Embryonic facial prominence (tissue), 1 donor: ENCODE data around the gene APLNR.

Source experiments
- DNase-seq: peaks from one replicate; pipeline ENCODE4 v3.0.0-alpha.2; 2016; ENCODE audit errors: extremely low spot score

APLNR gene

DNA sequence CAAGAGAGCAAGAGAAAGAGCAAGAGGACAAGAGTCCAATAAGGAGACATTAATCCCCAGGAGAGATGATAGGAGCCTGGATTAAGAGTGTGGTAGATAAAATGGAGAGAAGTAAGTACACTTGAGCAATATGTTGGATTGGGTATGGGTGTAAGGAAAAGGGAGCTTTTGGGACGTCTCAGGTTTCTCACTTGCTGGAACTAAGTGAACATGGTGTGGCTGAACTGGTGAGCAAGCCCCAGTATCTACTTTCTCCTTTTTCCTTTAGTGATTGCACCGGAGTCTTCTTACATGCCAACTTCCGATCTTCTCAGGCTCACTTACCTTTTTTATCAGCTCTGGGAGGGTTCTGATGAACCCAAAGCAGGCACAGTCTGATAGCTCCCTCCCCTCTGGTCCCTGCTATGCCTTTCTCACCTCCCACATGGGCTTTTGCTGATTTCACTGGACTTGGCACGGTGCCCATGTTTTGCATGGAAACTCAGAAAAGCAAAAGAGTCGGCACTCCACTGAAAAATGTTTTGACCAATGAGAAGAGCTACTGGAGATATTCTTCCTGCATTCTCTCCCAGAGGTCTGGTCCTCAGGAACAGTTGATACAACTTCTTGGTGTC lies 14.5 kb upstream of the APLNR start:
- no peak for DNase-seq

DNA sequence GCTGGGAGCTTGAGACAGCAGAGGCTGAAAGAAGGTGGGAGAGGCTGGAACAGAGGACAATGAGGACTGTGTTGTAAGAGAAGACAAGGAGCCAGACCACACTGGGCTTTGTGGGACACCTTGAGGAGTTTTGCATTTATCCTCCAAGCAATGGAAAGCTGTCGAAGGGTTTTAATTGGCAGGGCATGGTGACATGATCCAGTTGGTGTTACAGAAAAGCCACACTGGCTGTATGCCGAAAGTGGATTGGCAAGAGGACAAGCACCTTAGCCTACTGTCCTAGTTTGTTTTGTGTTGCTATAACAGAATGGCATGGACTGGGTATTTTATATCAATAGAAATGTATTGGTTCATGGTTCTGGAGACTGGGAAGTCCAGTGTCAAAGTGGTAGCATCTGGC lies 14.0 kb upstream of the APLNR start:
- DNase-seq = no peak

DNA sequence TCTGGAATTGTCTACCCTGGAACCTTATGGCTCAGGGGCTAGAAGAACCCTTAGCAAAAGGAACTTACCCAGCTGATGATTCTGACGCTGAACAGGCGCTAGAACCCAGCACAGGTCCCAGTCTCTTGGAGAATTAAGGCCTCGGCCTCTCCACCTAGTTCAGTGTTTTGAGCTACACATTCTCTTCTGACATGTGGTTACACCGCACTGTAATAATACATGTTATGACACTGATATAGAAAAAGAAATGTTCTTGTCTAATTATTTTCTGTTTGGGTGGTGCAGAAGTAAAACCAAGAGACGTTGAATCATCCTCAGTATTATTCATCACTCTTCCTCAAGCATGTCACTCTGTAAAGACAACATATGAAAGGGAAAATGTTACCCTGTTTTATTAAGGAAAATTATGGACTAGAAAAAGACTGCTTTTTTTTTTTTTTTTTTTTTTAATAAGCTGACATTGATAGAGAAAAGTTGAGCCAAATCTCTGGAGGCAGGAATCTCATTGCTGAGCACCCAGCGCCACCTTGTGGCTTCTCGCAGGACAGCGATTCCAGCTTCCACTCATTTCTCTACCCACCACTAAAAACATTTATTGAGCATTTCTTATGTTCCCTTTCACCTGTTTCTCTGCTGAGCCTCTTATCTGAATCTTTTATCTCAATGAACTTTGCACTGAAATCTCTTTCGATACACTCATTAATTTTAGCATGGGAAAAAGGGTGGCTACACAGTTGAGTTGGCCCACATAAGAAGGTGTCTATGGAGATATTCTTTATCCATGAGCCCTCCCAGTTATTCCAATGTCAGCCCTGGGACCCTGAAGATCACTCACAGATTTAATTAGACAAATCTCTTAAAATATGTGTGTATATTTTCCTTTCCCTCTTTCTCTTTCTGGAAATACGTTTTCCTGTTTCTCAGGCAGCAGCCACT lies 12.6 kb upstream of the APLNR start:
- DNase-seq = peak; percentile 52

DNA sequence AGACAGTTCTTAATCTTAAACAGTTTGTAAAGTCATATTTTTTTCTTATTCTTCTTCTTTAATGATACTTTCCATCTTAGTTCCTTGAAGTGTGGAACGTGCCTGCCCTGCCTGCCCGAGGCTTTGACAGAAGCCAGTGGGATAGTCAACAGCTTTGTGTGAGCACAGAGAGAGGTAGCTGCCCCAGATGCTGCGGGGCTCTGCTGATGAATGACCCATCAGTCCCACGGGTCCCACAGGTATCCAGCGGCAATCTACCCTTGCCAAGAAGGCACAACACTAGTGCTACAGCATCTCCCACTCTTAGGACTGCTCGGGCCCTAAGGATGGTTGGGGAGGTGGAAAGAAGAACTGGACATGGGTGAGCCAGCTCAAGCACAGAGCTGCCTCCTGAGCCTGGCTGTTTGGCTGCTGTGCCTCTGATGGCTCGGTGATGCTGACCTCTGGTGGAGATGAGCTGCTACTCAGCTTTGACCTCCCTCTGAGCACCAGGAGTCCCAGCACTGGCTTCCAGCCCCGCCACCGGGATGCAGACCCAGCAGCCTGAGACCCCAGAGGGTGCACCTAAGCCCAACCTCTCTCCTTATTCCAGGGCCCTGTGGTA lies 11.8 kb upstream of the APLNR start:
- no peak for DNase-seq

DNA sequence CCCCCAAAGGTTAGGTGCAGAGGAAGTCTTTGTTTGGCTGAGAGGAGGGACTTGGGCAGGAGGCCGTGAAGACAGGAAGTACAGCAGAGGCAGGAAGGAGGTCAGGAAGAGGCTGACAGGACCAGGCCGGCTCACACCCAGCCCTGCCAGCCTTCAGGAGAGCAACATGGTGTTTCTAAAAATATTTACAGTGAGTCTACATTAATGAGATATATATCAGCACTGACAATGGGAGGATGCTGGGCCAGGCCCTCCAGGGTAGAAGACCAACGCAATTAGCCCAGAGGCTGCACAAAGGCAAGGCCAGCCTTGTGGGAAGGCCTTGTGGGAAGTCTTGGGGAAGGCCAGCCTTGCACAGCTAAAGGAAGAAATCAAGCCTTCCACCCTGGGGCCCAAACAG lies 7.9 kb upstream of the APLNR start:
- no peak for DNase-seq

DNA sequence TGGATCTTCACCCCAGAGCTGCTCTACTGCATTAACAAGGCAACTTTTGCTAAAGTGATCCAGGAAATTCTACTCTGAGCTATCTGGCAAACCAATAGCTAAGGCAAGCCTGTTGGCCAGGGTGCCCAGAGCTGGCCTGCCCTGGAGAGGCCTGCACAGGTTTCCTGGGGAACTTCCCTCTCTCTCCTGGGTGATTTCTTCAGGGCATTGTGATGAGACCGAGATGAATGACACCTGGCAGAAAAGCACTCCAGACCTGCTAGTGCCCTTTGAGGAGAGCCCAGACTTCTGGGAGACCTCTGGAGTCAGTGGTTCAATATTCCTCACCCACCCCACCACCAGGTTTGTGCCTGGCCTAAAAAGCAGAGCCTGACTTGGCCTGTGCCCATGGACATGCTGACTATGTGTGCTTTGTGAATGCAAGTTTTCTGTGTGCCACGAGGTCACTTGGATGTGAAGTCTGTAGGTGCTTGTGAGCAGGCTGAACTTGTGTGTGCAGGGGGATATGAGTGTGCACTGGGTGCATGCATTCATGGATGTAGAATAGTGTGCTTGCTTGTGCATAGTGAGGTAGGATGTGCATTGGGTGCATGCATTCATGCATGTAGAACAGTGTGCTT lies 4.4 kb upstream of the APLNR start:
- DNase-seq = no peak

DNA sequence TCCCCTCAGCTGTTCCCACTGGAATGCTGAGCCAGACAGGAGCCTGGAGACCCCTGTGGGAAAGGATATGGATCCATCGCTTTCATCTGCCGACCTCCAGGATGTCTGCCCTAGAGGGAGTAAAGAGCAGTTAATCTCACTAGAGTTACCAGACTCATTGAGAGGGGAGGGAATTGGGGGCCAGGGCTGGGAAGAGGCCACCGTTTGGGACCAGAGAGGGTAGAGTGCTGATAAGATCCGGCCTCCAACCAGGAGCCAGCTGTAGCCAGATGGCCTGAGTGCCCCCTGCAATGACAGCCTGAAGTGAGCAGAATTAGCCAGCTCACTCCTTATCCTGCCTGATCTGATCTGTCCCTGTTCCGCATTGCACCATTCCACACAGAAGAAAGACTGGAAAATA lies 3.7 kb upstream of the APLNR start:
- no peak for DNase-seq

DNA sequence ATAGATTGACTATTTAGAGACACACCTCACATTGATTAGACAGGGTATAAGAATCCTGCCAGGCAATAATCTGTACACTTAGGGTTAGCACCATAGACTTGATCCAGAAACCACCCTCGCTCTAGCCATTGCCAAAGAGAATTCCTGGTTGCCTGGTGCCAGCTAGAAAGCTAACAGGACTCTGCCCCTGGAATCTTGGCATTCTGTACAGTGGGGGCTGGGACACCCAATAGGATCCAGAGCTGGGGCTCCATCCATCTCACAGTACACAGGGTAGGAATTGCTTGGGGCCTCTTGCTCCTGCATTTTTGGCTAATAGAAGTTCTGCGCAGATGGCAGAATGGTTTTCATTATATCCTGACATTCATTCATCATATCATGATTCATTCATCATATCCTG lies 3.0 kb upstream of the APLNR start:
- DNase-seq = no peak

DNA sequence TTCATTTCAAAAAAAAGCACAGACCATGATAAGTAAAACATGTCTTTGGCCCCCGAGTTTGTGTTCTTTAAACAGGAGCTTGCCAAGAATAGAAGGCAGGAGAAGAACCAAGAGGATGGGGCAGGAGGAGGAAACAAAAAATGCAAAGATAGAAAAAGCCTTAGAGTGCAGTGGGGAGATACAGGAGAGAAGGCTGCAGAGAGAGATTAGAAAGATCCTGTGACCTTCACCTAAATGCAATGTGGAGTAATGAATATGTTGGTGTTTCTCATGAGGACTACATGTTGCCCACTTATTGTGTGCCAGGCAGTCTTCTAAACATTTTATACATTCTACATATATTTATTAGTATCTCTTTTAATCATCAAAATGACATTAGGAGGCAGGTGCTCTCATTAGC lies 2.3 kb upstream of the APLNR start:
- DNase-seq = no peak

DNA sequence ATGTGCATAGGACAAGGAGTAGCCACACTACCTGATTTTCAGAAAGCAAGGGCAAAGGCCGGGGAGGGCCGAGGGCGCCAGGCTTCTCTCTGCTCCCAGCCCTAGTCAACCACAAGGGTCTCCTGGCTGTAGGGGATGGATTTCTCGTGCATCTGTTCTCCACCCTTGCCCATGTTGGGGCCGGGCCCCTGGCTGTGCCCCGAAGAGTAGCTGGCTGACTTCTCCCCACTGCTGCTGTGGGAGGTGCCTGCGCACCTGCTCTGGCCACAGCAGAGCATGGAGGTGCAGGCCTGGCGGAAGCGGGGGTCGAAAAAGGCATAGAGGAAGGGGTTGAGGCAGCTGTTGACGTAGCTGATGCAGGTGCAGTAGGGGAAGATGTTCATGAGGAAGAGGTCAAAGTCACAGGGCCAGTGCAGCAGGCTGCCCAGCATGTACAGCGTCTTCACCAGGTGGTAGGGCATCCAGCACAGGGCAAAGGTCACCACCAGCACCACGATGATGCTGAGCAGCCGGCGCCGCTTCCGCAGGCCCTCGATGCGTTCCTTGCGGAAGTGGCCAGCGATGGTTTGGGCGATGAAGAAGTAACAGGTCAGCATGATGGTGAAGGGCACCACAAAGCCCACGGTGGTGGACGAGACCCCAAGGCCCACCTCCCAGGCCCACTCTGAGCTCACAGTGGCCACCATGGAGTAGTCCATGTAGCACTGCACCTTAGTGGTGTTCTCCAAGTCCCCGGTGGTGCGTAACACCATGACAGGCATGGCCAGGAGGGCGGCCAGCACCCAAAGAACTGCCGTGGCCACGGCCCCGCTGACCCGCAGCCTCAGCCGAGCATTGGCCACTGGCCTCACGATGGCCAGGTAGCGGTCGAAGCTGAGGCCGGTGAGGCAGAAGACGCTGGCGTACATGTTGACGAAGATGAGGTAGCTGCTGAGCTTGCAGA lies 1.0 kb downstream of the APLNR start:
- DNase-seq = no peak

DNA sequence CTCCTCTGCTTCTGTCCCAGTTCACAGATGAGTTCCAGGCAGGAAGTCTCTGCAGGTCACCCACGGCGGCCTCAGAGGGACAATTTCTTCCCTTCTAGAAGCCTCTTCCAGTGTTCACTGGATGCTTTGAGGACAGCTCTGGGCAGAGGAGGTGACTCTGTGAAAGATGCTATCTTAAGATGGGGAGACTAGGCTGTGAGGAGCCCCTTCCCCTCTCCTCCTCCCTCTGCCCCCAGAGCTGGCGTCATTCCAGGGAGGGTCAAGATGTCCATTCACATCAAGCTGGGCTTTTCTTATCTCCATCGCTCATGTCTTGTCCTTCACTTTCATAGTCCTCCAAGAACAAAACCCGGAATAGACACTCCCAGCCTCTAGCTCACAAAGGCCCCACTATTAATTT lies 3.3 kb downstream of the APLNR start:
- no peak for DNase-seq

DNA sequence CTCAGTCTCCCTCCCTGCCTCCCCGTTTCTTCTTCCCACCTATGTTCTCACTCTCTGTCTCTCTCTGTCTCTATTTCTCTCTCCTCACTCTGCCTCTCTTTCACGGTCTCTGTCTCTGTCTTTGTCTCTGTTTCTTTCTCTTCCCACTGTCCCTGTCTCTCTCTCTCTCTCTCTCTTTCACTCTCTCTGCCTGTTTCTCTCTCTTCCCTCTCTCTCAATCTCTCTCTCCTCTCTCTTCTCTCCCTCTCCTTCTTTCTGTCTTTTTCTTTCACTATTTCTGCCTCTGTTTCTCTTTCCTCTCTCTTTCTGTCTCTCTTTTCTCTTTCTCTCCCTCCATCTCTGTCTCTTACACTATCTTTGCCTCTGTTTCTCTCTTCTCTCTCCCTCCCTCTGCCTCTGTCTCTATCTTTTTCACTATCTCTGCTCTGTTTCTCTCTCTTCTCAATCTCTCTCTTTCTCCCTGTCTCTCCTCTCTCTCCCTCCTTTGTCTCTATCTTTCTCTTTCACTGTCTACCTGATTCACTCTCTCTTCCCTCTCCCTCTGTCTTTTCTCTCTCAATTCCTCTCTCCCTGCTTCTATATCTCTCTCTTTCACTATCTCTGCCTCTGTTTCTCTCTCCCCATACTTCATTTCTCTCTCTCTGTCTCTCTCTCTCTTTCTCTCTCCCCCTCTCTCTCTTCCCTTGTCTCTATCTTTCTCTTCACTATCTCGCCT lies 5.4 kb downstream of the APLNR start:
- no peak for DNase-seq

DNA sequence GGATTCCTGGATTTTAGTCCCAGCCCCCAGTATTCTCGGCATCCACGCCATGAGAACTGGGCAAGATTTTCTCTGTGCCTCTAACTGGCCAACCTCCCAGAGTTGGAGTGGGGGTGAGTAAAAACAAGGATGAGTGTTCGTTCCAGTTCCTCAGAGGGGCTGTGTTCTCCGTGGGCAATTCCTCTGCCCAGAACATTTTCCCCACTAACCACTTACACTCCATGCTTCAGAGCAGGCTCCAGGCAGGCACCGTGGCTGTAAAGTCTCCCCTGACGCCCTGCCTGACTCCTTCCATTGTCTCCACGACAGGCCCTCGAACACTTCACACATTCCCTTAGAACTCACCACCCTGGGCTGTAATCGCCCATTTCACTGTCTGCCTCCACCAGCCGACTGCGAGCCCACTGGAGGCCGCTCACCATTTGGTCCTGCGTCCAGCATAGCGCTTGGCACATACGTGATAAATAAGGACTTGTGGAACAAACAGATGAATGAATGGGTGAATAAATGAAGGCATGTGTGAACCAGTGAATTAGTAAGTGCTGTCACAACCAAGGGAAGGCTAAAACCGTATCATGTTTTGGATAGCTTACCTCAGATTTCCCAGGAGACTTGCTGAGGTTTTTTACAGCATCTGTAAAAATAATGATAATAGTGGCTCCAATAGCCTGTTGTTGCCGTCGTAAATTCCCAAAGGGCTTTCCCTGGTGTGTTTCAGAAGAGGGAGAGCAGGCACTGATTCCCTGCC lies 6.1 kb downstream of the APLNR start:
- DNase-seq = no peak

DNA sequence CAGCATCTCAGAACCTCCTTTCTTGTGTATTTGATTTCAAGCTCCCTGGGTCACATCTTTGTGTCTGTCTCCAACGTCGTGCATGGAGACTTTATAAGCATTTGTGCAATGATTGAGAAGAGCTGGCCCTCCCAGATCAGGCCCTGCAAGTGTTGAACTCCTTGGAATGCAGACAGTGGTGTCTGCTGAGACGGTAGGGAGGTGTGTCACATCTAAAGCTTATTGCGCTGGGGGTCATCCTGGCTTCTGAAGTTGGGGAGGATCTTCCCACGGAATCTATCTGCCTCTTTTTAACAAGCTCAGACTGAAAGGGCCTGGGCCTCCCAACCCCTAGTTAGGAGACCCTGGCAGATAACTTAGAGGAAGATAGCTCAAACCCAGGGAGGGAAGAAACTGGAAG lies 6.7 kb downstream of the APLNR start:
- DNase-seq = no peak

DNA sequence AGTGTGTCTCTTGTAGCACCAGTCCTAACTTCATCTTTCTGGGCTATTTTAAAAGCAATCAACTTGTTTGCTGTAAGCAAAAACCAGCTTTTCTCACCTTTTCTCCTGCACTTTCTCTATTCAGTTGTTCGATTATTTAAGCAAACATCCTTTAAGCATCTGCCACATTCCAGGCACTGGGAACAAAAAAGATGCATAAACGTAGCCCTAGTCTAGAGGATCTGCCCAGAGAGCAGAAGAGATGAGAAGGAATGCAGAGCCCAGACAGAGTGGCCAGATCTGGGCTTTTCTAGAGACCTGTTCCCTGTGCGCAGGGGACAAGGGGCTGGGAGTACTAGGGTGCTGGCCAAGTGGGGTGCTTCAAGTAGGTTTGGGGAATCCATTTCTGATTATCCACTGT lies 8.4 kb downstream of the APLNR start:
- no peak for DNase-seq

DNA sequence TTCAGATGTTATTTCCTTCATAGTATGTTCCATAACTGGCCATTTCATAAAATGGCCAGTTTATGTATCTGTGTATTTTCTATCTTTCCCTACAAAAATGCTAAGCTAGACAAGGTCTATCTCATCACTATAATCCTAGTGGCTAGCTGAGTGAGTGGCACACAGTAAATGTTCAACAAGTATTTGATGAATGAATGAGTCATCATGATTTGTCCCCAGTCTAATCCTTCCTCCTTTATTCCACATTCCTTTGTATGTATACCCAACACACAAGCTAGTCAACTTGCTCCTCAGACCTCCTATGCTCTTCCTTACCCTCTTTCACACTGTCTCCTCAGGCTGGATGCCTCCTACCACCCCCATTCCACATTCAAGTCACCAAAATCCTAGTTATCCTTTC lies 12.5 kb downstream of the APLNR start:
- DNase-seq = no peak

DNA sequence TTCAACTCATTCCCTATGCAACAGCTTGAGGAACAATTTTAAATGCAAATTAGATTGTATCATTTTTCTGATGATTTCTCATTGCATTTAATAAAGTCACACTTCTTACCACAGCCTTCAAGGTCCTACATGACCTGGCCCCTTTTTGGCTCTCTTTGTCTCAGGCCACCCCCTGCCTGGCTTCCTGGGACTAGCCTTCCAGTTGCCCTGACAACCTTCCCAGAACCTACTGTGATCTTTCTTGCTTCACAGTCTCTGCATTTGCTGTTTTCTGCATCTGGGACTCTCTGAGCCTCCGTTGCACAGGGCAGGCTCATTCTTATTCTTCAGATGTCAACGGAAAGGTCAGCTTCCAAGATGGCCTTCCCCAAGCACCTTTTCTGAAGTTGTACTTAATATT lies 12.9 kb downstream of the APLNR start:
- DNase-seq = no peak

DNA sequence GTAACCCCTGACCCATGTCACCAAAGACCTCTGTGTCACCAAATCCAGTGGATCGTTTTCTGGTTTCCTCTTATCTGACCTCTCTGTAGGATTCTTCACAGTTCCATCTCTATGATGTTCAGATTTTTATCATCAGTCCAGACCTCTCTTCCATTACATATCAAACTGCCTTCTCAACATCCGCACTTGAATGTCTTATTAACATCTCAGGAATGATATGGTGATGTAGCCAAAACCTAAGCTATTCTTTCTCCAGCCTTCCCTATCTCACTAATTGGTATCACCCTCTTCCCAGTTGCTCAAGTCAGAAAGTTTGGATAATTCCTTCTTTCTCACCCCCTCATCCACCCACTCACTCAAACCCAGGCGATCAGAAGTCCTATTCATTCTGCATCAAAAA lies 13.4 kb downstream of the APLNR start:
- no peak for DNase-seq

DNA sequence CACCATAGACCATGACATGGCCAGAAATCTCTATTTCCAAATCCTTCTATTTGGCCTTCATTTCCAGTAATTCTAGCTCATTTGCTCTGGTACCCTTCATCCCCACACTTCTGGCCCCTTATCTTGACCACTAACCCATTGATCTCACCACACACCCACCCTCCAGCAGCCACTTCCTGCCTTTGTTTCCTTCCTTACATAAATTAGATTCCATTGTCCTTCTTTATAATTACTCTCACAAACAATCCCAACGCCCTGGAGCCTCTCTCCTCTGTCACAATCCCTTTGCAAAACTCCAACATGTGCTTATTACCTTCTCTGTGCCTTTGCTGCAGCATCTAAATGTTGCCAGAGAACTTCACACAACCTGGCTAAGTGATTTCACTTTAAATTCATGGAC lies 14.8 kb downstream of the APLNR start:
- no peak for DNase-seq

DNA sequence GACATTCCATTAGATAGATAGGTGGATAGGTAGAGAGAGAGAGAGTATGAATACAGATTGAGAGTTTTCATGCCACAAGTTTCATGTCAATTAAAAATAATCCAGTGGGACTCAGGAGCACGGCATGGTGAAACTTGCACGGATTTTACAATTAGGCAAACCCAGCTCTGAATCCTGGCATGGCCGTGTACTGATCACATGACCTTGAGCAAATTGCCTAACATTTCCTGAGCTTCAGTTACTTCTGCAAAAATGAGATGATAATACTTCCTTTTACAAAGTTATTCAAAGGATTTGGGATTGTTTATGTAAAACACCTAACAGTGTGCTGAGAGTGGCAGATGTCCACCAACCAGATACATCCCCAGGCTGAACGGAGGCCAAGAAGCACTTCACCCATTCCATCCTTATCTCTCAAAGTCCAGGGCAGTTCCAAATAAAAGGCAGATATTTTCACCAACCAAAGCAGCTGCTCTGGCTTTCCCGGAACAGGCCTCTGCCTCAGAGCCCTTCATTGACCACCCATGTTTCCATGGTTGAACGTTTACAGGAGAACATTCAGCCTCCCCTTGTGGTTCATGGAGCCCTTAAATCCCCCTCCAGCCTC lies 17.9 kb downstream of the APLNR start:
- DNase-seq = no peak
